Fibroblast of villous mesenchyme (primary cell): ENCODE results near the gene DAZL. TPM values are rescaled to one million over a fixed set of nuclear protein-coding genes. Genes with fewer than 3 reads are reported as not detected.
A peak's percentile ranks its signal among the peaks of the same experiment; 100 is the strongest.

ENCODE experiments used
- DNase-seq: peaks from one replicate; pipeline ENCODE4 v3.0.0-alpha.2; 2010; ENCODE audit warnings: low read depth
- H3K4me3 ChIP-seq: 2 replicates; pipeline ENCODE4 v1.5.1; 2011; ENCODE audit warnings: low read depth, mild to moderate bottlenecking, low read length
- CTCF ChIP-seq: IDR thresholded peaks from 2 replicates; pipeline ENCODE4 v1.5.1; 2012; ENCODE audit warnings: low read depth, mild to moderate bottlenecking, low read length; ENCODE audit not compliant: insufficient read depth
- total RNA-seq: library from RNA; depleted of rRNA; stranded (reverse); fragments of >200 nt; gene quantifications from 2 replicates; pipeline ENCODE4 v1.2.3, GENCODE V29; 2012

DAZL gene
- total RNA-seq, 1 donor = not detected

- no peak for DNase-seq
- H3K4me3 ChIP-seq = no peak overlapping the region
- no peak for TF ChIP-seq CTCF
Observed at GRCh38 chr3:16559653-16560365, 45.4 kb downstream of the DAZL start.

GRCh38 chr3:16554126-16554525, 51.1 kb downstream of the DAZL start:
- TF ChIP-seq CTCF = no peak

GRCh38 chr3:16552757-16553156, 52.5 kb downstream of the DAZL start:
- H3K4me3 ChIP-seq = no peak overlapping the region
- TF ChIP-seq CTCF = no peak
- DNase-seq = no peak

More at GRCh38 chr3:16554126-16554525, 51.1 kb downstream of the DAZL start:
- no peak for DNase-seq
- no peak overlapping the region for H3K4me3 ChIP-seq

- DNase-seq = no peak
- H3K4me3 ChIP-seq = no peak overlapping the region
- no peak for TF ChIP-seq CTCF
Observed at GRCh38 chr3:16551342-16551976, 53.8 kb downstream of the DAZL start.

GRCh38 chr3:16550676-16551341, 54.4 kb downstream of the DAZL start:
- DNase-seq = peak; percentile 90
- peak; percentile 88 for TF ChIP-seq CTCF
- H3K4me3 ChIP-seq = no peak overlapping the region

- DNase-seq = no peak
- H3K4me3 ChIP-seq = no peak overlapping the region
- no peak for TF ChIP-seq CTCF
Observed at GRCh38 chr3:16550305-16550675, 54.9 kb downstream of the DAZL start.
